Activated CD4-positive, alpha-beta T cell treated with anti-CD3 and anti-CD28 coated beads, Interleukin-2, amount 50 U/mL, for 4 hours (primary cell): ENCODE data around the gene SCUBE1.

ENCODE experiments used
- DNase-seq, 2 experiments: peaks; one replicate each; pipeline ENCODE4 v3.0.0-alpha.2; 2020

Gene SCUBE1

GRCh38 chr22:43234264-43234988 lies 108.7 kb downstream of the SCUBE1 start:
- DNase-seq = no peak

- DNase-seq = no peak
Measured at GRCh38 chr22:43233529-43233928, 109.6 kb downstream of the SCUBE1 start.

DNA sequence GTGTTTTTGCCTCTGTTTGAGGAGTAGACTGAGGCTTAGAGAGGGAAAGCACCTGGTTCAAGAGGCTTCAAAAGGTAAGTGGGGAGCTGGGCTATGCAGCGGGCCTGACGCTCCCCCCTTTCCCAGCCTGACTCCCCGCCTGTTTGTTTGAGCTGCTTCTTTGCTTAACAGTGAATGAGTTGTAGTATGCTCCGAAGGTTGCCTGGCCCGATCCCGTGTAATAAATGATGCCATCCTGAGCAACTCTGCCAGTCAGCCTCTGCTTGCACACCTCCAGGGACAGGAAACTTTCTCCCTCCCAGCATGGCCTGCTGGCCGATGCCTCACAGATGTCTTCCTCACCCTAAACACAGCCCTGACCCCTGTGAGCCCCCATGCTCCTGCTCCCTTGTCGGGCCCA lies 110.7 kb downstream of the SCUBE1 start:
- no peak for DNase-seq

DNA sequence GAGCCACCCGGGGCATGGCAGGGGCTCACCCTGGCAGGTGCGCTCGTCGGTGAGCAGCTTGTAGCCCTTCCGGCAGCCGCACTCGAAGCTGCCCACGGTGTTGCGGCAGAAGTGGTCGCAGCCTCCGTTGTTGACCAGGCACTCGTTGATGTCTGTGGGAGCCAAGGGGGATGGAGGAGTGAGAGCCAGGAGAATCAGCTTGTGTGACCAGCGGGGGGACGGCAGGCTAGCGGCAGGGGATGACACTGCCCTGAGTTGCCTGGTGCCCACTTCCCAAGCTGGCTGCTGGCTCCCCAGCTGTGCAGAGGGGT lies 111.5 kb downstream of the SCUBE1 start:
- no peak for DNase-seq

- DNase-seq = peak; percentile 62 to 64
Measured at GRCh38 chr22:43230971-43231723, 112.0 kb downstream of the SCUBE1 start.

GRCh38 chr22:43230571-43230970 lies 112.6 kb downstream of the SCUBE1 start:
- no peak for DNase-seq

DNA sequence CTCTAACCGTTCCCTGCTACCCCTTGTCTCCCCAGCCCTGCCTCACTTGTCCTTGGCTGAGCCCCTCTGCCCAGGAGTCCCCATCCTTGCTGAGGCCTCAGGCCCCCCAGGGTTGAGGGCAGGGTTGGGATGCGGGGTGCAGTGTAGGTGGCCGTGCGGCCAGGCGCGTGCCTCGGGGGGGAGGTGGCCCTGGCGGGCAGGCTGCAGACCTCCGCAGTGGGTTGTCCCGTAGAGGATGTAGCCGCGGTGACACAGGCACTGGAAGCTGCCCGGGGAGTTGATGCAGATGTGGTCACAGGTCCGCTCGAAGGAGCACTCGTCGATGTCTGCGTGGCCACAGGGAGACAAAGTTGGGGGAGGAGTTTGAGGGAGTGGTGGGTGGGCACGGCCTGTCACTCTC lies 114.3 kb downstream of the SCUBE1 start:
- DNase-seq = no peak

DNA sequence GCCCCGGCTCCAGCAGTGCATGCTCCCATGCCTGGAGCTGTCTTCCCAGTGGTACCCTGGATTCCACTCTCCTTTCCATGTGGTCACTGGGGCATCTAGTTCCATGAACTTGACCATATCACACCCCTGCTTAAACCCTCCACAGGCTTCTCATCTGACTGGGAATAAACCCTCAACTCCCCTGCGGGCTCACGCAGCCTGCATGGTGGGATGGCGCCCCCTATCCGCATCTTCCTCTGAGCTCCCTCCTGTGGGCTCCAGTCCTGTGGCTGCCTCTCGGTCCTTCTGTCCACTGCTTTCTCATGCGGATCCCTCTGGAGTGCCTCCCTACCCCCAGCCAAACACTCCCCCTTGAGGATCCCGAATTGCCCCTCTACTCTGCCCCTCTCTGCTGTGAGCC lies 114.8 kb downstream of the SCUBE1 start:
- DNase-seq = no peak

DNA sequence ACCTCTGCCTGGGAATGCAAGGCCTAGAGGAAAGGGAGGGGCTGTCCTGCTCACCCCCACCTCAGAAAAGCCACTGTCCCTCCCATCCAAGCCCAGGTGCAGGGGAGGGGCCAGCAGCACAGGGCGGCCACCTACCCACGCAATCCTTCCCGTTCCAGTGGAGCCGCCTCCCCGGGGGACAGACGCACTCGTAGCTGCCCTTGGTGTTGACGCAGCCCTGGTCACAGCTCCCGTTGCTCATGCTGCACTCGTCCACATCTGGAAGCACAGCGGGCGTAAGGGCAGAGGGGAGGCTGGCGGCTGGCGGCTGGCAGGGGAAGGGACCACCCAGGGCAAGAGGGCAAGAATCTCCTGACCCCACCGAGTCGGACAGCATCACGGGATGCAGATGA lies 115.9 kb downstream of the SCUBE1 start:
- DNase-seq = no peak

DNA sequence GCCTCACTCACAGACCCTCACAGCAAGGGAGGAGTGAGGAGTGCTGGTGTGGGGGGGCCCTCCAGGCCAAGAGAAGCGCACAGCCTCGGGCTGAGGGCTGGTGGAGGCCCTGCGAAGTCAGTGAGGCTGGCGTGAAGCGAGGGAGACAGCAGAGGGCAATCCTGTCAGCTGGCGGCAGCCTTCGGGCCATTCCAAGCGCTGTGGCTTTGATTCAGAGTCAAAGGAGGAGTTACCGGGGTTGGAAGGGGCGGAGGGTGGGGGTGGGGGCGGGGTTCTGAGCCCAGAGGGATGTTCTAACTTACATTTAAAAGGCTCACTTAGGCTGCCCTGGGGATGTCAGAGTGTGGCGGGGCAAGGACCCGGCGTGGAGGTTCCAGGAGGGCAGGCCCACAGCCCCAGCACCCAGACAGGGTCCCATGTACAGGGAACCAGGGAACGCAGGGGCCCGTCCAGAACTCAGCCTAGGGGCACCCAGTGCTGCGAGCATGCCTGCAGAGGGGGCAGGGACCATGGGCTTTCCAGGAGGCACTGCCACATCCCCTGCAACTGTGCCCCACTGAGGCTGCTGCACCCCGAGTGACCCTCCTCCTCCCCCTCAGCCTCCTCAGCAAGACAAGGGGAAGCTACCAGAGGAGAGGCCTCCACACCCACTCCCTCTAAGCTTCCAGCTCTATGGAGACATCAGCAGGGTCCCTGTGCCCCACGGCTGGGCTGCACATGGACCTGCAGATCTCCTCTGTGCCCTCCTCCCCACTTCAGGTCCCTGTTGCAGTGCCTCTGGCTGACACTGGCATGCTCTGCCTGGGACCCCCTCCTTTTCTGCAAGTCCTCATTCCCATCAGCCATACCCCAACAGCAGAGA lies 116.6 kb downstream of the SCUBE1 start:
- no peak for DNase-seq

- no peak for DNase-seq
Measured at GRCh38 chr22:43225609-43226008, 117.6 kb downstream of the SCUBE1 start.

GRCh38 chr22:43222987-43223386 lies 120.2 kb downstream of the SCUBE1 start:
- DNase-seq = no peak

DNA sequence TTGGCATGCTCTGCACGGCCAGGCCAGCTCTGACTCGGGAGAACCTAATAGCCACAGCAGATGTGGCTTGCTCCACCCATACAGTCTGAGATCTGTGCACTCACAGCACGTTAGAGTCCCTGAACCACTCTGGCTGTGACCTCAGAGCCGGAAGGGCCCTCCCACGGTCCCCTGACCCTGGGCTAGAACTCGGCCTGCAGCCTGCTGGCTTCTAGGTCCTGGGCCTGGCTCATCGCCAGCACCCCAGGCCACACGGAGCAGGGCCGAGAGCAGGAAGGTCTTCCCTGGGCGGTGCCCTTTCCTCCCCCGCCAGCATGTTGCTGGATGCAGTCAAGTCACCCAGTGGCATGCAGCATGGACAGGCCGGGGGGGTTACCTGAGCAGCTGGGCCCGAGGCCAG lies 120.9 kb downstream of the SCUBE1 start:
- DNase-seq = no peak

GRCh38 chr22:43220625-43221380 lies 122.4 kb downstream of the SCUBE1 start:
- no peak for DNase-seq

DNA sequence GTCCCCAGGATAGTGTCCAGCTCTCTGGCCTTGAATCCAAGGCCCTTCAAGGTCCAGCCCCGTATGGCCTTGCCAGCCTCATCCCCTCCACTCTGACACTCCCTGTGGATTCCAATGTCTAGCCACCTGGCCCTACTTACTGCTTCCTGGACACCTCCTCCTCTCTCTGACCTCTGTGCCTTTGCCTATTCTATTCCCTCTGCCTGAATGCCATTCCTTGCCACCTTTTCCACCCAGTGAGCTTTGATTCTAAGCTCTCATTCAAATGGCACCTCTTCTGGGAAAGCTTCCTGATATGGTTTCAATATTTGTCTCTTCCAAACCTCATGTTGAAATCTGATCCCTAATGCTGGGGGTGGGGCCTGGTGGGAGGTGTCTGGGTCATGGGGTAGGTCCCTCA lies 124.4 kb downstream of the SCUBE1 start:
- no peak for DNase-seq

- DNase-seq = no peak
Measured at GRCh38 chr22:43217285-43218030, 125.7 kb downstream of the SCUBE1 start.

DNA sequence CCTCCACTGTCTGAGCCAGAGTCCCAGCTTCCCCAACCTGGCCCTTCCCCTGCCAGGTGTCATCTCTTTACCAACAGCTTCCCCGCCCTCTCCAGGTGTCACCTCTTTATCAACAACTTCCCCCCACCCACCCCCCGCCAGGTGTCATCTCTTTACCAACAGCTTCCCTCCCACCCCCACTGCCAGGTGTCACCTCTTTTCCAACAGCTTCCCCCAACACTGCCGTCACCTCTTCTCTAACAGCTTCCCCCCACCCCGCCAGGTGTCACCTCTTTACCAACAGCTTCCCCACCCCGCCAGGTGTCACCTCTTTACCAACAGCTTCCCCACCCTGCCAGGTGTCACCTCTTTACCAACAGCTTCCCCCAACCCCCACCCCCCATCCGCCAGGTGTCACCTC lies 126.4 kb downstream of the SCUBE1 start:
- no peak for DNase-seq

- DNase-seq = no peak
Measured at GRCh38 chr22:43213962-43214361, 129.2 kb downstream of the SCUBE1 start.

DNA sequence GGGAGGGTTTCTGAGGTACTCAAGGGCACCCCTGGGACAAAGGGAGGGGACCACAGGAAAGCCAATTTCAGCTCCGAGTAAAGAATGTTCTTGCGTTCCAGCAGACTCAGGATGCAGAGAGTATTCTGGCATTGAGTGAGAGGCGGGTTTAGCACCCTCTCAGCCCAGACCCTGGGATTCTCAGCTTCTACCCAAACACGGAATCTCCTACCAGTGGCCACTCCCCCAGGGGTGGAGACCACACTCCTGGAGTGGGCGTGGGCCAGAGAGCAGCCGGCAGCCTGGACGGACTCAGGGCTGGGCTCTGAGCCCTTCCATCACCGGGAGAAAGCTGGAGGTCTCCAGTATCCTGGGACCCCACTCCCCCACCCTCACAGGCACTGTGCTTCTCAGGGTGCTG lies 130.1 kb downstream of the SCUBE1 start:
- DNase-seq = no peak

GRCh38 chr22:43212434-43212952 lies 130.7 kb downstream of the SCUBE1 start:
- no peak for DNase-seq

DNA sequence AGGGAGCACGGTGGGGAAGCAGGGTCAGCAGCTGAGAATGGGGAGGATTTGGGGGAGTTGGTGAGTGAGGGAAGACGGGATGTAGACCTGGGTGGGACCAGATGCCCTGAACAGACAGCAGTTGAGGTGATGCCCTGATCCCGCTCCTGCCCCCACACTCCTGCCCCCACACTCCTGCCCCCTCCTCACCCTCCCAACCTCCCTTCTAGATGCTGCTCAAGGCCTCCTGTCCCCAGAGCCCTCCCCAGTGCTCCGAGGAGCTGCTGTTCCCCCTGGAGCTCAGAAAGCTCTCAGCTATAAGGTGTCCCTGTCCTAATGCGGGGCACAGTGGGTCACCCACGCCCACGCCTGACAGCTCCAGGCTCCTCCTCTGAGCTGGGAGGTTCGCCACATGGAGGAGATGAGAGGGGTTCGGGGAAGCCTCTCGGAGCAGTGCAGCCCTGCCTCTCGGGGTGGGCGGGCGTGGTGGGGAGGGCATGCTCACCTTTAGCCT lies 131.2 kb downstream of the SCUBE1 start:
- no peak for DNase-seq
